Suprapubic skin (tissue), 4 donors: ENCODE data around the gene PHC3.

Experiments used
- CTCF ChIP-seq, 2 donors: fragments of 200-600 bp in 1 of 2; fragments of 450-650 bp in 1 of 2; sonication (generic) in 1 of 2; IDR thresholded peaks; one replicate each; pipeline ENCODE4 v1.5.1; 2016 to 2019; ENCODE audit warnings: antibody characterized with exemption in 2 of 2, mild to moderate bottlenecking in 1 of 2, moderate library complexity in 1 of 2
- EP300 ChIP-seq: sonication (generic); formaldehyde crosslinking; IDR thresholded peaks from one replicate; pipeline ENCODE4 v1.6.1; 2017; ENCODE audit warnings: antibody characterized with exemption
- POLR2A ChIP-seq, 2 donors: fragments of 450-650 bp; IDR thresholded peaks; one replicate each; pipeline ENCODE4 v1.6.1; 2017; ENCODE audit warnings: antibody characterized with exemption in 2 of 2, mild to moderate bottlenecking in 2 of 2, moderate library complexity in 2 of 2
- POLR2AphosphoS5 ChIP-seq, 3 donors: sonication (generic); formaldehyde crosslinking; IDR thresholded peaks; one replicate each; pipeline ENCODE4 v1.6.1; 2017; ENCODE audit warnings: antibody characterized with exemption in 3 of 3

- TF ChIP-seq POLR2A (IDR thresholded peaks at IDR 0.05) (no peak), CTCF (IDR thresholded peaks at IDR 0.05) (no peak), EP300 (no peak), POLR2AphosphoS5 (IDR thresholded peaks at IDR 0.05) (no peak)
Observed at GRCh38 chr3:170225166-170225565, 43.6 kb upstream of the PHC3 start.
